NCI-H69 (cell line): ENCODE measurements around the gene EDN1.

Experiments
- DNase-seq: peaks from one replicate; lab custom pipeline; 2025; lab: John Stamatoyannopoulos, UW

EDN1 gene

DNA sequence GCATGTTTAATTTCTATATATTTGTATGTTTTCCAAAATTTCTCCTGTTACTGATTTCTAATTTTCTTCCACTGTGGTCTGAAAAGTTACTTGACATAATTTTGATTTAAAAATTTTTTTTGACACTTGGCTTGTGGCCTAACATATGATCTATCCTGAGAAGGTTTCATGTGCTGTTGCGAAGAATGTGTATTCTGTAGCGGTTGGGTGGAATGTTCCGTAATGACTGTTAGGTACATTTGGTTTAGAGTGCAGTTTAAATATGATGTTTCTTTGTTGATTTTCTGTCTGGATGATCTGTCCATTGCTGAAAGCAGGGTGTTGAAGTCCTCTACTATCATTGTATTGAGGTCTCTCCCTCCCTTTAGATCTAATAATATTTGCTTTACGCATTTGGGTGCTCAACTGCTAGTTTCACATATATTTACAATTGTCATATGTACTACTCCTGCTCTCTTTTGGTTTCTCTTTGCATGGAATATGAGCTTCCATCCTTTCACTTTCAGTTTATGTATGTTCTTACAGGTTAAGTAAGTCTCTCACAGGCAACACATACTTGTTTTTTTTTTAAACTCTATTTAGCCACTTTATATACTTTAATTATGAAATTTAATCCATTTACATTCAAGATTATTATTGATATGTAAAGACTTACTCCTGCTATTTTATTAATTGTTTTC, 19.5 kb upstream of the EDN1 start:
- no peak for DNase-seq

DNA sequence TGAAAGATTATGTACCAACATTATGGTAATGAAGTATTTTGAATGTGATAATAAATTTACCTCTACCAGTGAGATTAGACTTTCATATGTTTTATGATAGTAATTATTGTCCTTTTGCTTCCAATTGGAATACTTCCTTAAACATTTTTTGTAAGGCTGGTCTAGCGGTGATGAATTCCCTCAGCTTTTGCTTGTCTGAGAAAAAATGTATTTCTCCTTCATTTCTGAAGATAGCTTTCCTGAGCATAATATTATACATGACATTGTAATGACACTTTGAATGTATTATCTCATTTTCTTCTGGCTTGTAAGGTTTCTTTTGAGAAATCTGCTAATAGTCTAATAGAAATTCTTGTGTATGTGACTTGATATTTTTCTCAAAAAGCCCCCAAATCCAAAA, 18.6 kb upstream of the EDN1 start:
- no peak for DNase-seq

DNA sequence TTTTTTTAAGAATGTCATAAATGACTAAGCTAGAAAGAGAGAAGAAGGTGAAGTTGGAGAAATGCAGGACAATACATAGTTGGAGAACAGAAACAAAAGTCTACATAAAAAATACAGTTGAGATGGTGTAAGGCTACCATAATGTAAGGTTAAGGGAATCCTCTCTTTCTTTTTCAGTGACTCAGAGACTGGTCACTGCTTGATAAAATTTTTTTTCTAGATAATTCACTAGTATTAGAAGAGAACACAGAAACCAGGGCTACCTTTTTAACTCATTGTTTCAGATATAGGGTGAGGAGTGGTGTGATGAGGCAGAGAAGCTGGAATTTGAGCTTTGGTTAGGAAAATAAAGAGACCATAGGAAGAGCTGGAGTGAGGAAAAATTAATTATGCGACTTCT, 18.2 kb upstream of the EDN1 start:
- DNase-seq = no peak

- no peak for DNase-seq
Measured at GRCh38 chr6:12275107-12275506, 15.1 kb upstream of the EDN1 start.

- no peak for DNase-seq
Measured at GRCh38 chr6:12276930-12277315, 13.2 kb upstream of the EDN1 start.

DNA sequence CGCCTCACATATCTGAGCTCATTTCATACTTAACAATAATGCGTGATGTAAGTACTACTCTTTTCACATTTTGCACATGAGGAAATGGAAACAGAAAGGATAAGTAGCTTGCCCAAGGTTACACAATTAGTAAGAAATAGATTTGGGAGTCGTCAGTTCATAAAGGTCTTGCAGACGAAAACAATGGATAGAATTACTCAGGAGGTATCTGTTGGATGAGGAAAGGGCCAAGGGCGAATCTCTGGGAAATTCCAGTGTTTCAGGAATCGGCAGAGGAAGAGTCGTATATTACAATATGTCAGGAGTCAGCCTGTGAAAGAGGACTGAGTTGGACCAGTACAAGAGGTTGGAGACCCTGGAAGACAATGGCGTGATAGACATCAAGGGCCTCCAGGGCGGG, 12.8 kb upstream of the EDN1 start:
- DNase-seq = no peak

DNA sequence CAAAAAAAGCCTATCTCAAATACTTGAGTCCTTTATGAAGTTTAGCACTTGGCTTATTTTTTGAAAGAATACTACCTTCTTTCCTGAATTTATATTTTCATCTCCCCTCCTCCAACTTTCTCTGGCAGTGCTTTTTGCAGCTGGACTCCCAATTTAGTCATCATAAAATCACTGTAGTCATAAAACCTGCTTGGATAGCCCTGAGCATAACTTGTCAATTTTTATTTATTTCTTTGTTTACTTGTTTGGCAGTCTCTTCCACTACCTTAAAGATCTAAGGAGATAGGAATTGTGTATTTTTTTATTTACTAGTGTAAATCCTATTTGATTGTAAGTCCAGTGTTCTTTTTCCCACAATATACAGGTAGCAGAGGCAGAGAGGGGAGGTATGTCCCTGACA, 11.2 kb upstream of the EDN1 start:
- no peak for DNase-seq

- DNase-seq = no peak
Measured at GRCh38 chr6:12279322-12280091, 10.7 kb upstream of the EDN1 start.

GRCh38 chr6:12280458-12280857, 9.7 kb upstream of the EDN1 start:
- no peak for DNase-seq

- no peak for DNase-seq
Measured at GRCh38 chr6:12280902-12281301, 9.3 kb upstream of the EDN1 start.

DNA sequence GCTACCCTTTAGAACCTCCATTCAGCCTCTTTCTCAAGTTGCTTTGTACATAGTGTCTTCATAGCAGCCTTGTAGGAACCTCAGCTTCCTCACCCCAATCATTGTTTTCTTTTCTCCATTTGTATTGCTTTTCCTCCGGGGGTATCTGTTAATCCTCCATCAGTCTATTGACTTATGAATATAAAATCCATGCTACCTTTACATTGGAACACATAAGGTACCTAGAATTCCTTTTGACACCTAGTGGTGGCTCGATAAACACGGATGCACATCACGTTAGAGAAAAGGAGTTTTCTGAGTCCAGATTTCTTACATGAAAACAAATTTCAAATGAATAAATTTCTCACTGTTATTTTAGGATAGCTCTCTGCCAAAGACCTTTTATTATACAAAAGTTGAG, 6.3 kb upstream of the EDN1 start:
- DNase-seq = no peak

- no peak for DNase-seq
Measured at GRCh38 chr6:12286373-12287110, 3.6 kb upstream of the EDN1 start.

- peak; percentile 15 for DNase-seq
Measured at GRCh38 chr6:12288211-12288618, 1.9 kb upstream of the EDN1 start.

GRCh38 chr6:12288914-12289313, 1.2 kb upstream of the EDN1 start:
- DNase-seq = no peak

GRCh38 chr6:12289365-12289919, 719 bp upstream of the EDN1 start:
- DNase-seq = peak; percentile 66

- peak; percentile 67 for DNase-seq
Measured at GRCh38 chr6:12291071-12291838, 1.1 kb downstream of the EDN1 start.

GRCh38 chr6:12291839-12292604, 1.9 kb downstream of the EDN1 start:
- DNase-seq = peak; percentile 7

DNA sequence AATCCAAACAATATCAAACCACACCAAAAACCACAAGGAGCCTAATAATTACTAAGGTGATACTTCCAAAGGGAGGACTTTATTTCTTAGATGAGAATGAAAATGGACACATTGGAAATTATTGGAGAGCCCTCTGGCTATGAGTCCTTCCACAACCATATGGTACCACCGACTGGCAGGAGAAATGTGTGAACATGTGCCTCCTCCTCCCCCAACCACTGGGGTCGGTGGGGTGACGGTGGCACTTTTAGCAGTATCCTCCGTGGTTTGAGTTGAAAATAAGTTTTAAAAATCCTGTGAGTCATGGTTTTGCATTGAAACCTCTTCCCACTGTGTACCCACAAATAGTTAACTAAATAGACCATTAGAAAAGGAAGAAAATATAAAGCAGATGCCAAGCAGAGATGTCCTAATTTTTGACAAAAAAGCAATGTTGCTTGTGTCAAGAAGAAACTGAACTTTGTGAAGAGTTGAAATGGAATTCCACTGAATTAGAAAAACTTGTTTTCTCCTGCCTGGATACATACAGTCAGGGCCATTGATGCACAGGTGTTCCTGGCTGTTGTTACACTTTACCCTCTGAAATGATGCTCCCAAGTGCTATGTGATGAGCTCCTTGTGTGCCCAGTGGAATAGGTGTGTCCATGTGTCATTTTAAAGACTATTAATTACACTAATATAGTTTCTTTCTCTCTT, 3.2 kb downstream of the EDN1 start:
- DNase-seq = no peak

DNA sequence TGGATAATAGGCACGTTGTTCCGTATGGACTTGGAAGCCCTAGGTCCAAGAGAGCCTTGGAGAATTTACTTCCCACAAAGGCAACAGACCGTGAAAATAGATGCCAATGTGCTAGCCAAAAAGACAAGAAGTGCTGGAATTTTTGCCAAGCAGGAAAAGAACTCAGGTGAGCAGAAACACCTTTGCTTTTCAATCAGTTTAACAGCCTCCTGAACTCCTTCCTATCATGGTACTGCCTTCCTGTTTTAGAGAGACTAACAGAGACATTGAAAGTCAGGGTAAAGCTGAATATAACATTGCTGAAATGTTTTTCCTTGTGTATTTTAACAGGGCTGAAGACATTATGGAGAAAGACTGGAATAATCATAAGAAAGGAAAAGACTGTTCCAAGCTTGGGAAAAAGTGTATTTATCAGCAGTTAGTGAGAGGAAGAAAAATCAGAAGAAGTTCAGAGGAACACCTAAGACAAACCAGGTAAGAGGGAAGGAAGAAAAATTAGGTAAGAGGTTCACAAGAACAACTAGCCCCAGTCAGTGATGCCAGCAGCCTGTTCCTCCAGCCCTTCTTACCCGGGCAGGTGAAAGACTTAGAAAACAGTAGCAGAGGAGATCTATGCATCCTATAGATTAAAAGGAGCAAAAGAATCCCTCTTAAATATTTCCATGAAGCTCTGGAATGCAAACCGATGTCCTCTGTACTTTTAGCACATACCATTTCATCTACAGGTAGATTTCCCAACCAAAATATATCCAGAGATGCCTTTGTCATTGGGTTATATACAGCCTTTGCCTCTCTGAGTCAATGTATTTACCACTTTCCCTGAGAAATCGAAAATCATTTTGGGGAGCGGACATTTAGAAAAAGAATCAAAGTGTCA, 4.0 kb downstream of the EDN1 start:
- no peak for DNase-seq
